Hematopoietic multipotent progenitor cell treated with erythropoietin and hydrocortisone succinate and interleukin-3 and kit ligand, for 6 days (in vitro differentiated cells): ENCODE data around the gene GABBR2.

Experiments
- DNase-seq: peaks from one replicate; pipeline ENCODE4 v3.0.0-alpha.2; 2015

The GABBR2 gene

GRCh38 chr9:98567540-98568233 is 141.0 kb downstream of the GABBR2 start:
- no peak for DNase-seq

DNA sequence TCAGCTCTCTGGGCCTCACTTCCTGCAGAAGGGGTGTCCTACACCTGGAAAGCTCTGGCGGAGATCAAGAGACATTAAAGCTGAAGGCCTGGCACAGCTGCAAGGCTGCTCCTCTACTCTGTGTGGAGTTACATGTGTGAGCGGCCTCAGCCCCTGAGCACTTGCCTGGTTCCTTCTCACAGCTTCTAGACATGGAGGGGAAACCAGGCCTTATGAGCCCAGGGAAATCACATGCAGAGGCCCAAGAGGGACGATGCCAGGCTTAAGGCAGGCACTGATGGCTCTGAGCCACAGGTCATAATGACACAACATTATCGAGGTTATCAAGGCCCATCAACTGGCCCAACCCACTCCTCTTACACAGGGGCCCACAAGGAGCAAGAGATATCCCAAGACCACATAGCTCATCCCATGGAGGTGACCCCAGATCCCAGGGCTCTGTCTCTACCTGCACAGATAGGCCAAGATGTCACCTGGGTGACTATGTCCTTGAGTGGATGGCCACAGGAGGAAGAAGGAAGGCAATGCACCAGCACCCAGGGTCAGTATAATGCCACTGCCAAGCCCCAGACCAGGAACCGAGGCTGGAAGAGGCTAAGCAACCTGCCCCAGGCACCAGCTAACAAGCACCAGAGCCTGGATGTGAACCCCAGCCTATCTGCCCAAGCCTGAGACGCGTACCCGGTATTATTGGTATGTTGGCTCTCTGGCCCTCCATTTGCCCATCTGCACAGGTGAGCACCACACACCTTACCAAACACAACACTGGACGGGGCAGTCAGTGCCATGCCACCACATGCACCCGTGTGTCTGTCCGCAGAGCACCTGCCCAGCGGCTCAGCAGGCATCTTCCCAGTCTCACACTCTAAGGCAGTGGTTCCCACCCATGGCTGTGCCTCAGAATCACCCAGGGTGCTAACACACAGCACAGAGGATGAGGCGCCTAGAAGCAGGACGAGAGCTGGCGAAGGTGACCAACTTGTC is 143.3 kb downstream of the GABBR2 start:
- DNase-seq, result no peak

- DNase-seq, result no peak
These were observed 144.0 kb downstream of the GABBR2 start for GRCh38 chr9:98564714-98565113.

DNA sequence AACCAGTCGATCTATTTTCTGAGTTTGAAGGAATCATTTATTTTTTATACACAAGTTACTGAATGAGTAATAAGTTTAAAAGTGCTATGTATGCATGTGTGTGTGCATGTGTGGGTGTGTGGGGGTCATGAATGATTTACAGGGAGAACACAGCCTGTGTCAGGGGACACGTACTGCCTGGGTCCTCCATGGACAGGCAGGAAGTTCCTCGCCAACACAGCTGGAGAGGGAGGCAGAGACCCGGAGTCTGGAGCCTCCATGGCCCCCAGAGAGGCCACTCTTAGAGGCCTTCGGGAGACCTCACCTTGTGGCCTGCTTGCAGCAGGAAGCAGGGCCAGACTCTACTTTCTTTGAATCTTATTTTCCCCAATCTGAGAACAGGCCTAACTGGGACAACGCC is 144.7 kb downstream of the GABBR2 start:
- no peak for DNase-seq

- DNase-seq, result no peak
These were observed 145.4 kb downstream of the GABBR2 start for GRCh38 chr9:98563212-98563907.

GRCh38 chr9:98559561-98559960 is 149.2 kb downstream of the GABBR2 start:
- no peak for DNase-seq

DNA sequence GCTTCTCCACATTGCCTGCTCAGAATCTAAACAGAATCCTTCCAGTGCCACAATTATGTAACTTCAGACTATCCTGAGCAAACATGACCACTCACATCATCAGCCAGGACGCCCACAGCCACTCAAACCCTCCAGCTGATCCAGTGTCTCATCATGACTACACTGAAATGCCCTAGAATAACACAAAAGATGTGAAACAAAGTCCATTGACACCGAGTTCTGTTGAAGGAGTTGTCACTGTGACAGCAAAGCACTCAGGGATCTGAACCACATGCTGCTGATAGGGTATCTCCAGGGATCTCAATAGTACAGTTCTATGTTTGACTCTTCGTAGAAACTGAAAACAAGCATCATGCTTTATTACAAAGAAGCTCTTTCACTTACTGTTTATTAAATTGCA is 150.2 kb downstream of the GABBR2 start:
- DNase-seq, result no peak

GRCh38 chr9:98556511-98556910 is 152.2 kb downstream of the GABBR2 start:
- DNase-seq, result no peak

- DNase-seq, result no peak
These were observed 152.9 kb downstream of the GABBR2 start for GRCh38 chr9:98555651-98556465.

GRCh38 chr9:98554752-98555151 is 154.0 kb downstream of the GABBR2 start:
- no peak for DNase-seq

DNA sequence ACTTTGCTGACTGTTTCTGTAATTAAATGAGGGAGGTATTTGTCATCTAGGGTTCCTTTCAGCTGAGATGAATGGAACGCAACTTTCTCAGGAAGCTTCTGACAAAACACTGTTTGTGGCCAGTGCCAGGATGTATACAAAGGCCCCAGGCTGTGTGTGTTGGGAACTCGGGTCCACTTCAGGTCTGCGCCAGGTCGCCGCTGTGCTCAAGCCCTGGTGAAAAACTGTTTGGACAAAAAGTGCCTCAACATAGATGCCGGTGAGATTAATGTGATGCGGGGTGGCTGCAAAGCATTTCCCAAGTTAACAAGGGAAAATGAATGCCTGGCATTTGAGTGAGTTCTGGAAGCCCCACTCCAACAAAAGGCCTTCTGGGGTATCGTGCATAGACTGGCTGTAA is 156.4 kb downstream of the GABBR2 start:
- no peak for DNase-seq

DNA sequence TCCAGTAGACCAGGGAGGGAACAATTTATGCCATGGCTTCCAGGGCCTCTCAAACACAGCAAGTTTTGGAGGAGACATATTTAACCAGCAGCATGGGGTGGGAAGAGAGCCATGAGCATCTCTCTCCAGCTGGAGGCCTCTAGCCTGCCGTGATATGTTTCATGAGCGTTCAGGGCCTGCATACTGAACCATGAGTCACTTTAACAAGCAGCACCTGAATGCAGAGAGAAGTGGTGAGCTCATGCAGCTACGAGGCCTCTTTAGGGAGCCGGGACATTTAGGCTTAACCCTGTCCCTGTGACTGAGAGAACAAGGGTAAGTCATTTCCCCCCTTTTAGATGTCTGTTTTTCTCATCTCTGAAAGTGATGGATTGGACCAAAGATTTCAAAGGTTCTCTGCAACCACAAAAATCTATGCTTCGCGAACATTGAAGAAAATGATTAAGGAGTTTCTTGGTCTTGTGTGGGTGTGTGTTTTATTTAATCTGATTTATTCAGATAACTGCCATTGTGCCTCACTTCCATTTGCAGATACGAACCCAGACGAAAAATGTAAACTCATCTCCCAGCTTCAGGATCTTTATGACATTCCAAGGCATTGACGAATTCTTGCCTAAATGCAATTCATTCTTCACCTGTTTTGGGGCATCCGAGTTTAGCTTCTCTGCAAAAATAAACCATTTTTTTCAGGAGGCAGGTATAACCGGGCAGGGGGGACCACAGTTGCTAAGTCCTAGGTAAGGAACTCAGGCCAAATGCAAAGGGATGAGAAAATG is 157.0 kb downstream of the GABBR2 start:
- DNase-seq, result no peak

- peak; percentile 65 for DNase-seq
These were observed 158.4 kb downstream of the GABBR2 start for GRCh38 chr9:98550206-98550820.

DNA sequence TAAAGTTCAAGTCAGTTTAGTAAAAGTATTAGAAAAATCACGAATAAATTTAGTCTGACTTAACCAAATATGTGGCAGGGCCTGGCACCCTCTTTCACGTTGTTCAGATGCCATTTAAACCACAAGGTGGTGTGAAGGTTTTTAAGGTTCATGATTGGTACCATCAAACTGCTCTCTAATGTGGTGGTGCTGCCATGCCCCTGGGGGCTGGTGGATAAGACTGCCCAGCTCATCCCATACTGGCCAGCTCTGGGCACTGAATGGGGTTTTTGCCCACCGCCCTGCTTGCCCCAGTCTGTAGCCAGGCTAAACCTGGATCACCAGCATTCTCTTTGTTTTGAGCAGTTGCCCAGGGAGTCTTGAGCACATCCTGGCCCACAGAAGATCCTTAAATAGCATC is 159.3 kb downstream of the GABBR2 start:
- no peak for DNase-seq

GRCh38 chr9:98547606-98548005 is 161.1 kb downstream of the GABBR2 start:
- DNase-seq, result no peak

DNA sequence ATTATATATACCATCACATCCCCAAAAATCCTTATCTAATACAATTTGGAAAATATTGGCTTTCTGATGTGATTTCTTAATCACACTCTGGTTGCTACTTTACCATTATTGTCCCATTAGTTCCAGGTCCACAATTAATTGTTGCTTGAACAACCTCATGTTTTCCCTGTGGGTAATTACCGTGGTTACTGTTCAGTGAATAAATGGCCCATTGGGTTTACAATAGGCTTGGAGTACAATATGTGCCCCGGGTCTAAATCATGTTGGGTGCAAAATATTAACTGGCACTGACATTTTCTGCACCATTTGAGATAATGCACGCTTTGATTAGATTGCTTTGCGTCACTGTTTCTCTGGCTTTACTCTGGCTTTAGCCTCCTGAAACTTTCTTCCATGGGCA is 163.7 kb downstream of the GABBR2 start:
- no peak for DNase-seq

- DNase-seq, result no peak
These were observed 167.0 kb downstream of the GABBR2 start for GRCh38 chr9:98541684-98542230.

GRCh38 chr9:98540476-98540875 is 168.3 kb downstream of the GABBR2 start:
- DNase-seq, result no peak

DNA sequence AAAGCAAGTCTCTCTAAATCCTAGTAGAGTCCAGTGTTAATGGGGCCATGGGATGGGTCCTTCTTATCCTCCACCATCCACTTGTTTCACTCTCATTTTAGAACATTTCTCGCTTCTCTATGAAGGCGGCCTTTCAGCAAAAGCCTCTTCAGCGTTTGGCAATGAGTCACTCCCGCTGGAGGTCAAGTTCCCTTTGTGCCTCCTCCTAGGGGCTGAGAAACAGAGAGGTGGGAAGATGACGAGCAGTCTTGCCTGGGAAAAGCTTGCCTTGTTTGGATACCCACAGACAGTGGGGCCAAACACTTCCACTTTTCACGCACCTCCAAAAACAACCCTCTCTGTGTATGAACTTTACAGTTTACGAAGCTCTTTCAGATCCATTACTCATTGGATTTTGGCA is 168.8 kb downstream of the GABBR2 start:
- DNase-seq, result no peak

DNA sequence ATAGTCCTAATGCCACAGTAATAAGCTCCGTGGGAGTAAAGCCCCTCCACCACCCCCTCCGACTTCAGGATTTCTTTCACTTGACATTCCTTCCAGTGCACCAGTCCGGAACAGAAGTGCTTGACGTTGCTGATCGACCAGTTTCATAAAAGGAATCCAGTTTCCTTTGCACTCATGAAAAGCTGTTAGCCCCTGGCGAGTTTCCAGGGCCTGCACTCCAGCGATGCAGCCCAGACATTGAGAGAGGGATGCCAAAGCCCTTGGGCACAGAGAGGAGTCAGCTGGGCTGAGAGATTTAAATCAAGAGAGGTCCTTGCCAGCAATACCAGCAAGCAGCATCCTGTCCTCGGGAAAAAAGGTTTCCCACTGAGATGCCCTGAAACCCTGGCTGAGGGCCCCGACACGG is 170.1 kb downstream of the GABBR2 start:
- DNase-seq, result no peak

GRCh38 chr9:98538203-98538602 is 170.5 kb downstream of the GABBR2 start:
- DNase-seq, result peak; percentile 16
